H1 (cell line): ENCODE measurements around the gene MAGI1. TPM values are rescaled to one million over a fixed set of nuclear protein-coding genes. Genes with fewer than 3 reads are reported as not detected.

Experiments
- CTCF ChIA-PET: fragments of 300-600 bp; sonication (Branson Sonifier 250); formaldehyde crosslinking; loops from one replicate; lab custom pipeline; 2021; ENCODE audit not compliant: partially characterized antibody; lab: Charles Lee
- POLR2A ChIA-PET: fragments of 300-600 bp; sonication (Branson Sonifier 250); formaldehyde crosslinking; loops from one replicate; lab custom pipeline; 2021; ENCODE audit warnings: inconsistent platforms; ENCODE audit not compliant: partially characterized antibody; lab: Charles Lee
- DNase-seq, 2 experiments: peaks; one replicate each; pipeline versions ENCODE4 v3.0.0 to v3.0.0-alpha.2; 2010 to 2022; ENCODE audit warnings: low spot score in 2 of 2, low read depth in 1 of 2, mixed read lengths in 1 of 2
- FAIRE-seq: peaks from 2 replicates; lab custom pipeline; 2011; peaks lifted over from hg19 to GRCh38; lab: Jason Lieb, UNC
- H2AFZ ChIP-seq: 2 replicates; pipeline ENCODE4 v1.8.1; 2012; ENCODE audit warnings: low read length, inconsistent platforms
- H2AK5ac ChIP-seq: 2 replicates; pipeline ENCODE4 v1.6.1; 2013; ENCODE audit warnings: low read depth, low read length
- H2BK120ac ChIP-seq: replicated peaks from 2 replicates; pipeline ENCODE3; 2013; ENCODE audit warnings: low read depth, low read length, inconsistent platforms
- H2BK12ac ChIP-seq: 2 replicates; pipeline ENCODE4 v1.6.1; 2013; ENCODE audit warnings: low read depth, low read length
- H2BK15ac ChIP-seq: 2 replicates; pipeline ENCODE4 v1.6.1; 2013; ENCODE audit warnings: low read length
- H2BK20ac ChIP-seq: 2 replicates; pipeline ENCODE4 v1.6.1; 2013; ENCODE audit warnings: low read length
- H2BK5ac ChIP-seq: 2 replicates; pipeline ENCODE4 v1.6.1; 2013; ENCODE audit warnings: low read depth, low read length
- H3K14ac ChIP-seq: 2 replicates; pipeline ENCODE4 v1.6.1; 2013; ENCODE audit warnings: inconsistent platforms; ENCODE audit not compliant: insufficient read length
- H3K18ac ChIP-seq: 2 replicates; pipeline ENCODE4 v1.6.1; 2013; ENCODE audit warnings: low read length; ENCODE audit errors: extremely low read depth
- H3K23ac ChIP-seq: 2 replicates; pipeline ENCODE4 v1.6.1; 2013; ENCODE audit warnings: inconsistent platforms; ENCODE audit not compliant: insufficient read length
- H3K23me2 ChIP-seq: 2 replicates; pipeline ENCODE4 v1.6.1; 2013; ENCODE audit warnings: low read depth, low read length
- H3K27ac ChIP-seq: 2 replicates; pipeline ENCODE4 v1.6.1; 2011; ENCODE audit warnings: low read depth, low read length, inconsistent platforms
- H3K27me3 ChIP-seq, 4 experiments: replicated peaks in 1 of 4; 1 replicate in 1 of 4; 2 replicates in 3 of 4; pipeline versions ENCODE4 v1.6.1 to v1.8.1; 2011 to 2013; ENCODE audit warnings: low read length in 3 of 4, mild to moderate bottlenecking in 3 of 4, inconsistent platforms in 2 of 4, mixed read lengths in 2 of 4, moderate library complexity in 1 of 4; ENCODE audit not compliant: control insufficient read depth in 3 of 4, insufficient read depth in 3 of 4; ENCODE audit errors: extremely low read depth in 1 of 4
- H3K36me3 ChIP-seq, 4 experiments: 2 replicates each; pipeline versions ENCODE4 v1.6.1 to v1.8.1; 2011 to 2013; ENCODE audit warnings: mild to moderate bottlenecking in 4 of 4, low read length in 3 of 4, moderate library complexity in 2 of 4, control low read depth in 1 of 4, inconsistent platforms in 1 of 4; ENCODE audit not compliant: insufficient read depth in 4 of 4, control insufficient read depth in 2 of 4
- H3K4ac ChIP-seq: replicated peaks from 2 replicates; pipeline ENCODE3; 2013; ENCODE audit warnings: low read length, low read depth, mixed read lengths, inconsistent platforms; ENCODE audit not compliant: insufficient read length
- H3K4me1 ChIP-seq, 4 experiments: replicated peaks in 1 of 4; 1 replicate in 1 of 4; 2 replicates in 3 of 4; pipeline versions ENCODE4 v1.6.1 to v1.8.1; 2011 to 2013; ENCODE audit warnings: low read length in 3 of 4, inconsistent platforms in 2 of 4, mixed read lengths in 1 of 4; ENCODE audit not compliant: insufficient read depth in 4 of 4, control insufficient read depth in 3 of 4
- H3K4me2 ChIP-seq, 2 experiments: 2 replicates each; pipeline versions ENCODE4 v1.6.1 to v1.8.1; 2011 to 2013; ENCODE audit warnings: low read depth in 2 of 2, low read length in 2 of 2, control low read depth in 1 of 2, inconsistent platforms in 1 of 2, mild to moderate bottlenecking in 1 of 2; ENCODE audit not compliant: insufficient read depth in 1 of 2
- H3K4me3 ChIP-seq, 4 experiments: fragments of 200-600, 300-600 bp in 1 of 4; sonication (generic), shearing (Covaris generic), sonication (Bioruptor Twin) in 1 of 4; 2 replicates each; pipeline versions ENCODE4 v1.5.1 to v1.8.1; 2011 to 2016; ENCODE audit warnings: low read length in 4 of 4, low read depth in 3 of 4, control low read depth in 2 of 4, inconsistent platforms in 2 of 4, mild to moderate bottlenecking in 2 of 4, mixed read lengths in 1 of 4, moderate library complexity in 1 of 4; ENCODE audit not compliant: insufficient read depth in 2 of 4; ENCODE audit errors: extremely low read depth in 1 of 4
- H3K56ac ChIP-seq: replicated peaks from 2 replicates; pipeline ENCODE3; 2013; ENCODE audit warnings: low read depth, mild to moderate bottlenecking, mixed read lengths, low read length, inconsistent platforms; ENCODE audit not compliant: insufficient read length
- H3K79me1 ChIP-seq: 2 replicates; pipeline ENCODE4 v1.6.1; 2013; ENCODE audit warnings: low read depth, low read length, control low read depth
- H3K79me2 ChIP-seq, 2 experiments: 2 replicates each; pipeline versions ENCODE4 v1.6.1 to v1.8.1; 2012 to 2013; ENCODE audit warnings: low read length in 2 of 2, mild to moderate bottlenecking in 2 of 2, inconsistent platforms in 1 of 2; ENCODE audit not compliant: insufficient read depth in 2 of 2, control insufficient read depth in 1 of 2
- H3K9ac ChIP-seq, 4 experiments: replicated peaks in 1 of 4; 1 replicate in 1 of 4; 2 replicates in 3 of 4; pipeline versions ENCODE4 v1.6.1 to v1.8.1; 2011 to 2013; ENCODE audit warnings: low read depth in 3 of 4, low read length in 3 of 4, control low read depth in 2 of 4, mild to moderate bottlenecking in 2 of 4, moderate library complexity in 2 of 4, inconsistent platforms in 1 of 4; ENCODE audit errors: extremely low read depth in 1 of 4
- H3K9me3 ChIP-seq, 2 experiments: 2 replicates each; pipeline versions ENCODE4 v1.6.1 to v1.8.1; 2012 to 2013; ENCODE audit warnings: mild to moderate bottlenecking in 2 of 2, moderate library complexity in 2 of 2, control low read depth in 1 of 2, inconsistent platforms in 1 of 2, low read depth in 1 of 2, low read length in 1 of 2, mixed read lengths in 1 of 2; ENCODE audit not compliant: insufficient read depth in 2 of 2
- H4K20me1 ChIP-seq, 2 experiments: replicated peaks in 1 of 2; 2 replicates each; pipeline versions ENCODE3 to v1.8.1; 2011 to 2013; ENCODE audit warnings: inconsistent platforms in 2 of 2, low read length in 2 of 2, mild to moderate bottlenecking in 1 of 2; ENCODE audit not compliant: insufficient read depth in 2 of 2, control insufficient read depth in 1 of 2
- H4K5ac ChIP-seq: 2 replicates; pipeline ENCODE4 v1.6.1; 2013; ENCODE audit warnings: low read length, low read depth, mixed read lengths, inconsistent platforms; ENCODE audit not compliant: insufficient read length
- H4K8ac ChIP-seq: 2 replicates; pipeline ENCODE4 v1.8.0; 2013; ENCODE audit warnings: mild to moderate bottlenecking, moderate library complexity, low read length, inconsistent platforms; ENCODE audit not compliant: insufficient read depth; ENCODE audit errors: extremely low read depth
- H4K91ac ChIP-seq: replicated peaks from 2 replicates; pipeline ENCODE3; 2013; ENCODE audit warnings: low read length, mixed read lengths, inconsistent platforms; ENCODE audit not compliant: insufficient read length
- JUND ChIP-seq: IDR thresholded peaks from 2 replicates; pipeline ENCODE4 v1.6.1; 2011; ENCODE audit warnings: mild to moderate bottlenecking, improper control_type of control experiment, low read length
- KDM1A ChIP-seq: fragments of 200-600, 300-600 bp; sonication (generic); IDR thresholded peaks from 2 replicates; pipeline ENCODE4 v1.7.1; 2016; ENCODE audit warnings: mild to moderate bottlenecking, low read length, borderline replicate concordance
- MAFK ChIP-seq: IDR thresholded peaks from 2 replicates; pipeline ENCODE4 v1.6.1; 2012; ENCODE audit warnings: low read depth, mild to moderate bottlenecking, improper control_type of control experiment, low read length
- POLR2AphosphoS5 ChIP-seq: IDR thresholded peaks from 2 replicates; pipeline ENCODE4 v1.6.1; 2011; ENCODE audit warnings: low read depth, low read length
- RAD21 ChIP-seq, 2 experiments: IDR thresholded peaks in 1 of 2; conservative IDR thresholded peaks in 1 of 2; 2 replicates each; pipeline ENCODE4 v1.6.1; 2011; ENCODE audit warnings: low read depth in 2 of 2, low read length in 2 of 2, improper control_type of control experiment in 1 of 2, inconsistent platforms in 1 of 2, mild to moderate bottlenecking in 1 of 2, moderate library complexity in 1 of 2
- RFX5 ChIP-seq: IDR thresholded peaks from 2 replicates; pipeline ENCODE4 v1.6.1; 2011; ENCODE audit warnings: low read depth, low read length, improper control_type of control experiment, borderline replicate concordance
- SIN3A ChIP-seq, 2 experiments: IDR thresholded peaks in 1 of 2; conservative IDR thresholded peaks in 1 of 2; 2 replicates each; pipeline ENCODE4 v1.6.1; 2011 to 2012; ENCODE audit warnings: low read length in 2 of 2, improper control_type of control experiment in 1 of 2, low read depth in 1 of 2, mild to moderate bottlenecking in 1 of 2
- SIRT6 ChIP-seq: IDR thresholded peaks from one replicate; pipeline ENCODE4 v1.7.1; 2012; ENCODE audit warnings: low read length, inconsistent platforms
- SIX5 ChIP-seq: IDR thresholded peaks from 2 replicates; pipeline ENCODE4 v1.6.1; 2011; ENCODE audit warnings: mild to moderate bottlenecking, low read depth, low read length
- SP1 ChIP-seq: IDR thresholded peaks from 2 replicates; pipeline ENCODE4 v1.6.1; 2011; ENCODE audit warnings: low read depth, low read length
- TCF12 ChIP-seq: IDR thresholded peaks from 2 replicates; pipeline ENCODE4 v1.6.1; 2011; ENCODE audit warnings: low read depth, mild to moderate bottlenecking, low read length
- WGBS, 2 experiments: shearing (Covaris generic) in 1 of 2; methylation state at CpG; one replicate each; pipeline versions ENCODE4 v1.1.6 to v1.1.7; 2013 to 2015; ENCODE audit warnings: low lambda C conversion rate in 2 of 2, mixed read lengths in 2 of 2, inconsistent platforms in 1 of 2, low coverage in 1 of 2, missing lambda C conversion rate in 1 of 2; ENCODE audit not compliant: insufficient replicate concordance in 2 of 2, insufficient coverage in 1 of 2, insufficient read length in 1 of 2; ENCODE audit errors: extremely low coverage in 1 of 2, missing lambda C conversion rate in 1 of 2; 5-methylcytosine and 5-hydroxymethylcytosine counted together
- polyA plus RNA-seq, 7 experiments: library from polyadenylated mRNA; depleted of rRNA in 3 of 7; stranded (reverse) in 5 of 7; unstranded in 2 of 7; fragments of >200 nt in 5 of 7; fragments of 200-250 nt in 2 of 7; gene quantifications; 1 replicate in 5 of 7; 2 replicates in 1 of 7; 4 replicates in 1 of 7; pipeline versions ENCODE4 v1.2.1 to v1.2.3, GENCODE V29; 2011 to 2013; ENCODE audit warnings: missing spikeins in 2 of 7, mixed read lengths in 2 of 7
- total RNA-seq: library from RNA; stranded (reverse); fragmentation: NEBNext Ultra II Directional; extraction: Animal tissue kit (Norgen Biotek cat#: 25700); gene quantifications from 2 replicates; pipeline ENCODE4 v1.2.1, GENCODE V29; 2021

Gene MAGI1
- total and polyA plus RNA-seq, 2 of the 8 experiments (the other 6 are each of a cell fraction or from before 2014, with no cell fraction given) = 19.8 to 78.0 TPM

DNA sequence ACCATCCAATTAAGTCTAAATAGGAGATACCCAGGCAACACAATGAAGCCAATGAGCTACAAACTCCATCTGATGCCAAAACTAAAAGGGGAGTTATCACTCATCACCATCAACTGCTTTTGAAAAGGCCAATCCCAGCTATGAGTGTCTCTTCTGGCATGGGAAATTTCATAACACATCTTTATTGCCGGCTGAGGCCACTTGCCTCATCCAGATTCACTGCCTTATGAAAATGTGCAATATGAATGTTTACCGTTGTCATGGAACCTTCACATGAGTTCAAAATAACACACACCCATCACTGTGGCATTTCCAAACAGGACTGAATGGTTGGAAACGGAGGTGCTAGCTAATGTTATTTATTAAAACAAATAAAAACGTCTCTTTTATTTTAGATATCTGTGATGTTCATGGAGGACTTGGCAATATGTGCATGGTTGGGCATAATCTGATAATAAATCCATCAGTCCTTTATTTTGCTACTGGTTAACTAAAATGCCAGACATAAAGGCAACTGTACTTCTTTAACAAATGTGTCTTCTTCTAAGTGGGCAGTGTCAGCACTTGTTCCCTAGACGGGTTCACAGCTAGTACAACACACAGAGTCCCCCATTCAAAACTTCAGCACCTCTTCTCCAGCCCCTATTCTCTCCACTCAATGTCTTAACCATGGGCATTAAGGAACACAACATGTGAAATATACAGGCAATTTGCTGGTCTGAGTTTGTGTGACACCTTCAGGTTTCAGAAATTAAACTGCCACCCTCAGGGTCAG is 143.9 kb downstream of the MAGI1 start:
- no peak overlapping the region for H3K23ac ChIP-seq
- 91% methylated on average over 5 of the region's 5 CpGs; no CpG with 5 or more reads in 1 of the 2 experiments for WGBS, 2 experiments
- H4K91ac ChIP-seq = no peak overlapping the region
- H2BK120ac ChIP-seq = no peak overlapping the region
- FAIRE-seq (no peak), DNase-seq (no peak)
- no peak overlapping the region for H2BK15ac ChIP-seq
- H4K20me1 ChIP-seq = peaks cover 0 to 3% of the 10 kb centered on the region in 2 experiments
- no peak overlapping the region for H4K8ac ChIP-seq
- peaks cover 0 to 77% of the 10 kb centered on the region in 2 experiments; a peak in 2 of 4 replicates for H3K79me2 ChIP-seq
- no peak overlapping the region for H2AK5ac ChIP-seq
- no peak overlapping the region for H3K18ac ChIP-seq
- no peak overlapping the region for H2BK5ac ChIP-seq
- peak overlapping the region in 1 of 2 experiments; percentile 16; a peak in 2 of 4 replicates for H3K4me2 ChIP-seq
- no peaks in the 10 kb centered on the region for H3K36me3 ChIP-seq
- no peak overlapping the region for H3K14ac ChIP-seq
- H3K27me3 ChIP-seq = no peaks in the 10 kb centered on the region
- no peaks in the 10 kb centered on the region for H3K9me3 ChIP-seq
- no peak overlapping the region for H2BK20ac ChIP-seq
- ChIA-PET CTCF (interaction anchor here (1.0 to 2.3 kb wide), 2 partner anchors 20 to 26 kb away, joined by 3 to 8 read pairs; no protein-coding TSS in a partner anchor), POLR2A (interaction anchor here (1.1 kb wide), 1 partner anchor 8 kb away, joined by 3 read pairs; no protein-coding TSS in a partner anchor)
- H3K27ac ChIP-seq = no peak overlapping the region
- H3K23me2 ChIP-seq = no peaks in the 10 kb centered on the region
- no peak overlapping the region for H3K9ac ChIP-seq
- H3K4ac ChIP-seq = no peak overlapping the region
- no peak overlapping the region for H4K5ac ChIP-seq
- H3K4me1 ChIP-seq = peaks cover 0 to 12% (median 9%) of the 10 kb centered on the region in 4 experiments; a peak in 6 of 7 replicates
- no peaks in the 10 kb centered on the region; the same call in 1 of the 2 replicates for H3K79me1 ChIP-seq
- H3K4me3 ChIP-seq = no peak overlapping the region
- no peak overlapping the region for H2BK12ac ChIP-seq
- no peak overlapping the region for H3K56ac ChIP-seq
- no peak overlapping the region for H2AFZ ChIP-seq
- TF ChIP-seq RFX5 (no peak), SIRT6 (no peak), KDM1A (no peak), JUND (no peak), RAD21 (IDR thresholded peaks at IDR 0.05 in 1 of 2, conservative IDR thresholded peaks at IDR 0.05 in 1 of 2; ENCODE audit: low read depth in 2 of 2, low read length in 2 of 2) (no peak), SP1 (no peak), TCF12 (no peak), POLR2AphosphoS5 (no peak), MAFK (no peak), SIN3A (conservative IDR thresholded peaks at IDR 0.05 in 1 of 2, IDR thresholded peaks at IDR 0.05 in 1 of 2; ENCODE audit: low read depth in 1 of 2, low read length in 2 of 2) (no peak), SIX5 (no peak)
